Left kidney (tissue), 2 donors: ENCODE measurements around the gene KLHL20. TPM values are rescaled to one million over a fixed set of nuclear protein-coding genes. Genes with fewer than 3 reads are reported as not detected.

Source experiments
- DNase-seq: peaks from one replicate; pipeline ENCODE4 v3.0.0-alpha.2; 2013
- polyA plus RNA-seq: library from polyadenylated mRNA; unstranded; fragments of 120-200 nt; gene quantifications from one replicate; pipeline ENCODE4 v1.2.1, GENCODE V29; 2013; ENCODE audit not compliant: insufficient read length

The KLHL20 gene
- polyA plus RNA-seq, 1 donor = 23.7 TPM

DNA sequence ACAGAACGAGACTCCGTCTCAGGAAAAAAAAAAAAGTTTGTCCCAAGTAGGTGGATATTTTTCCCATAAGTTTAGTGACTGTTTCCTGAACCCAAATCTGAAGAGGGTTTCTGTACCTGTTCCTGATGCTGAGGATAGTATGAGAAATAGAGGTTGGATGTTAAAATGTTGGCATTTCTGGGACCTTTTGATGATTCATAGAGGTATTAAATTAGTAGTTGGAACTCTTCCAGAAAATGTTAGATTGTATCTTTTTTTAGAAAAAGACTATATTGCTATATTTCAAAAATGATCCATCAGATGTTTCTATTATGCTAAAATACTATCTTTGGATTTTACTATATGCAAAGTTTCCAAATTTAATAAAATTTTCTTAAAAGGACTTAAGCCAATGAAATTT is 112.8 kb downstream of the KLHL20 start:
- DNase-seq = no peak

DNA sequence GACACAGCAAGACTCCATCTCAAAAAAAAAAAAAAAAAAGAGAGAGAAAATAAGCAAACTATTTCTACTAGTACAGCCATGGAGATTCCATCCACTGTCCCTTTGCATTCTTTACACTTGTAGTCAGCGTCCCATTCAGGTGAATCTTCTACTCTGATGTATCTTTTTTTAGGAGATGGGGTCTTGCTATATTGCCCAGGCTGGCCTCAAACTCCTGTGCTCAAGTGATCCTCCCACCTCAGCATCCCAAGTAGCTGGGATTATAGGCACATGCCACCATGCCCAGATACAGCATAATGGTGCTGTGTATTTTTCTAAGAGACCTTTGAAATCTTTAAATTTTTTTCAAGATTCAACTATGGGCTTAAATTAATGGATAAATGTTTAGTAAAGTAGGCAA is 118.0 kb downstream of the KLHL20 start:
- no peak for DNase-seq

Other genes starting within 250 kb of the KLHL20 start
- gene PRDX6, start 237.6 kb upstream of the KLHL20 start, polyA plus RNA-seq = 359 TPM
- gene SLC9C2, start 111.9 kb upstream of the KLHL20 start, polyA plus RNA-seq = 0.27 TPM
- gene TEX50, start 79.6 kb upstream of the KLHL20 start, polyA plus RNA-seq = not detected
- 5.9 TPM for gene ANKRD45, start 45.1 kb upstream of the KLHL20 start, polyA plus RNA-seq
- 33.3 TPM for gene DARS2, start 109.7 kb downstream of the KLHL20 start, polyA plus RNA-seq
- gene CENPL, start 109.9 kb downstream of the KLHL20 start, polyA plus RNA-seq = 15.7 TPM
- 612 TPM for gene GAS5, start 153.0 kb downstream of the KLHL20 start, polyA plus RNA-seq
- gene ZBTB37, start 153.4 kb downstream of the KLHL20 start, polyA plus RNA-seq = 13.8 TPM
- 0.28 TPM for gene SERPINC1, start 202.3 kb downstream of the KLHL20 start, polyA plus RNA-seq